Suprapubic skin (tissue), 4 donors: ENCODE results near the gene CAMKK1. TPM values are rescaled to one million over a fixed set of nuclear protein-coding genes. Genes with fewer than 3 reads are reported as not detected.
A peak's percentile ranks its signal among the peaks of the same experiment; 100 is the strongest.

ENCODE experiments used
- DNase-seq, 2 donors: peaks; one replicate each; pipeline ENCODE4 v3.0.0-alpha.2; 2019; ENCODE audit warnings: low spot score in 2 of 2
- H3K27ac ChIP-seq: fragments of 200-600 bp; sonication (generic); one replicate; pipeline ENCODE4 v1.5.1; 2019
- H3K27me3 ChIP-seq: fragments of 200-600 bp; sonication (generic); one replicate; pipeline ENCODE4 v1.5.1; 2019
- H3K36me3 ChIP-seq: fragments of 200-600 bp; sonication (generic); one replicate; pipeline ENCODE4 v1.5.1; 2019
- H3K4me1 ChIP-seq: fragments of 200-600 bp; sonication (generic); one replicate; pipeline ENCODE4 v1.5.1; 2019
- H3K4me3 ChIP-seq: fragments of 200-600 bp; sonication (generic); one replicate; pipeline ENCODE4 v1.5.1; 2019; ENCODE audit warnings: mild to moderate bottlenecking
- H3K9me3 ChIP-seq: fragments of 200-600 bp; sonication (generic); one replicate; pipeline ENCODE4 v1.5.1; 2019
- CTCF ChIP-seq, 2 donors: fragments of 200-600 bp in 1 of 2; fragments of 450-650 bp in 1 of 2; sonication (generic) in 1 of 2; IDR thresholded peaks; one replicate each; pipeline ENCODE4 v1.5.1; 2016 to 2019; ENCODE audit warnings: antibody characterized with exemption in 2 of 2, mild to moderate bottlenecking in 1 of 2, moderate library complexity in 1 of 2
- EP300 ChIP-seq: sonication (generic); formaldehyde crosslinking; IDR thresholded peaks from one replicate; pipeline ENCODE4 v1.6.1; 2017; ENCODE audit warnings: antibody characterized with exemption
- POLR2A ChIP-seq, 2 donors: fragments of 450-650 bp; IDR thresholded peaks; one replicate each; pipeline ENCODE4 v1.6.1; 2017; ENCODE audit warnings: antibody characterized with exemption in 2 of 2, mild to moderate bottlenecking in 2 of 2, moderate library complexity in 2 of 2
- POLR2AphosphoS5 ChIP-seq, 3 donors: sonication (generic); formaldehyde crosslinking; IDR thresholded peaks; one replicate each; pipeline ENCODE4 v1.6.1; 2017; ENCODE audit warnings: antibody characterized with exemption in 3 of 3
- WGBS: methylation state at CpG from one replicate; pipeline ENCODE4 v1.1.5; 2018; 5-methylcytosine and 5-hydroxymethylcytosine counted together
- total RNA-seq, 4 donors: library from RNA; depleted of rRNA; stranded (reverse); fragments of >200 nt; gene quantifications; one replicate each; pipeline ENCODE4 v1.1.0, GENCODE V29; 2016

Gene CAMKK1
- total RNA-seq, 4 donors from 2014 or later = 10.8 to 17.3 (median 12.9) TPM

GRCh38 chr17:3895354-3895753 lies 2.5 kb upstream of the CAMKK1 start:
- no peak for DNase-seq
- H3K4me1 ChIP-seq = peaks cover 60% of the 10 kb centered on the region
- H3K4me3 ChIP-seq = no peak overlapping the region
- no peaks in the 10 kb centered on the region for H3K27me3 ChIP-seq
- no peaks in the 10 kb centered on the region for H3K36me3 ChIP-seq
- TF ChIP-seq EP300 (no peak), POLR2A (IDR thresholded peaks at IDR 0.05) (no peak), CTCF (IDR thresholded peaks at IDR 0.05) (no peak)
- no peaks in the 10 kb centered on the region for H3K9me3 ChIP-seq
- peak overlapping the region; percentile 77 for H3K27ac ChIP-seq
- WGBS = 87% methylated on average over 3 of the region's 3 CpGs

GRCh38 chr17:3894911-3895343 lies 2.1 kb upstream of the CAMKK1 start:
- no peak for DNase-seq
- H3K9me3 ChIP-seq = no peaks in the 10 kb centered on the region
- H3K4me1 ChIP-seq = peaks cover 64% of the 10 kb centered on the region
- 15% methylated on average over 2 of the region's 2 CpGs for WGBS
- peak overlapping the region; percentile 77 for H3K27ac ChIP-seq
- no peaks in the 10 kb centered on the region for H3K36me3 ChIP-seq
- TF ChIP-seq POLR2A (IDR thresholded peaks at IDR 0.05) (no peak), POLR2AphosphoS5 (IDR thresholded peaks at IDR 0.05) (no peak), EP300 (no peak), CTCF (IDR thresholded peaks at IDR 0.05) (no peak)
- no peaks in the 10 kb centered on the region for H3K27me3 ChIP-seq
- no peak overlapping the region for H3K4me3 ChIP-seq

GRCh38 chr17:3894188-3894587 lies 1.3 kb upstream of the CAMKK1 start:
- Histone ChIP-seq H3K27ac (peak overlapping the region; percentile 77), H3K4me1 (peaks cover 72% of the 10 kb centered on the region)

GRCh38 chr17:3893720-3894116 lies 865 bp upstream of the CAMKK1 start:
- TF ChIP-seq POLR2A (IDR thresholded peaks at IDR 0.05) (no peak), POLR2AphosphoS5 (IDR thresholded peaks at IDR 0.05) (no peak)
- Histone ChIP-seq H3K36me3 (no peaks in the 10 kb centered on the region), H3K4me3 (peak overlapping the region; percentile 76), H3K27ac (peak overlapping the region; percentile 77), H3K27me3 (no peaks in the 10 kb centered on the region), H3K4me1 (peaks cover 76% of the 10 kb centered on the region), H3K9me3 (no peaks in the 10 kb centered on the region)
- 65% methylated on average over 7 of the region's 7 CpGs for WGBS
- no peak for DNase-seq

More at GRCh38 chr17:3894188-3894587, 1.3 kb upstream of the CAMKK1 start:
- no peak overlapping the region for H3K4me3 ChIP-seq
- DNase-seq = no peak
- no peaks in the 10 kb centered on the region for H3K27me3 ChIP-seq
- no peaks in the 10 kb centered on the region for H3K9me3 ChIP-seq
- WGBS = 70% methylated on average over 5 of the region's 5 CpGs
- TF ChIP-seq POLR2AphosphoS5 (IDR thresholded peaks at IDR 0.05) (no peak), CTCF (IDR thresholded peaks at IDR 0.05) (no peak), EP300 (no peak), POLR2A (IDR thresholded peaks at IDR 0.05) (no peak)
- H3K36me3 ChIP-seq = no peaks in the 10 kb centered on the region

- no peak for TF ChIP-seq POLR2AphosphoS5 (IDR thresholded peaks at IDR 0.05)
- TF ChIP-seq CTCF (IDR thresholded peaks at IDR 0.05) = no peak
- no peak for TF ChIP-seq POLR2A (IDR thresholded peaks at IDR 0.05)
- no peak for TF ChIP-seq EP300
- no peaks in the 10 kb centered on the region for H3K9me3 ChIP-seq
- H3K27me3 ChIP-seq = no peaks in the 10 kb centered on the region
- peak; percentile 89 to 94 for DNase-seq
- peaks cover 90% of the 10 kb centered on the region for H3K4me1 ChIP-seq
- H3K27ac ChIP-seq = peak overlapping the region; percentile 77
- no peaks in the 10 kb centered on the region for H3K36me3 ChIP-seq
- H3K4me3 ChIP-seq = peak overlapping the region; percentile 76
- 0% methylated on average over 14 of the region's 96 CpGs for WGBS
Observed at GRCh38 chr17:3892095-3892998, 506 bp downstream of the CAMKK1 start.
